H1 (cell line): Measurements from ENCODE around the gene SNX19. TPM values are rescaled to one million over a fixed set of nuclear protein-coding genes. Genes with fewer than 3 reads are reported as not detected.

ENCODE experiments used
- CTCF ChIA-PET: fragments of 300-600 bp; sonication (Branson Sonifier 250); formaldehyde crosslinking; loops from one replicate; lab custom pipeline; 2021; ENCODE audit not compliant: partially characterized antibody; lab: Charles Lee
- POLR2A ChIA-PET: fragments of 300-600 bp; sonication (Branson Sonifier 250); formaldehyde crosslinking; loops from one replicate; lab custom pipeline; 2021; ENCODE audit warnings: inconsistent platforms; ENCODE audit not compliant: partially characterized antibody; lab: Charles Lee
- DNase-seq, 2 experiments: peaks; one replicate each; pipeline versions ENCODE4 v3.0.0 to v3.0.0-alpha.2; 2010 to 2022; ENCODE audit warnings: low spot score in 2 of 2, low read depth in 1 of 2, mixed read lengths in 1 of 2
- FAIRE-seq: peaks from 2 replicates; lab custom pipeline; 2011; peaks lifted over from hg19 to GRCh38; lab: Jason Lieb, UNC
- H2AFZ ChIP-seq: 2 replicates; pipeline ENCODE4 v1.8.1; 2012; ENCODE audit warnings: low read length, inconsistent platforms
- H2AK5ac ChIP-seq: 2 replicates; pipeline ENCODE4 v1.6.1; 2013; ENCODE audit warnings: low read depth, low read length
- H2BK120ac ChIP-seq: replicated peaks from 2 replicates; pipeline ENCODE3; 2013; ENCODE audit warnings: low read depth, low read length, inconsistent platforms
- H2BK12ac ChIP-seq: 2 replicates; pipeline ENCODE4 v1.6.1; 2013; ENCODE audit warnings: low read depth, low read length
- H2BK15ac ChIP-seq: 2 replicates; pipeline ENCODE4 v1.6.1; 2013; ENCODE audit warnings: low read length
- H2BK20ac ChIP-seq: 2 replicates; pipeline ENCODE4 v1.6.1; 2013; ENCODE audit warnings: low read length
- H2BK5ac ChIP-seq: 2 replicates; pipeline ENCODE4 v1.6.1; 2013; ENCODE audit warnings: low read depth, low read length
- H3K14ac ChIP-seq: 2 replicates; pipeline ENCODE4 v1.6.1; 2013; ENCODE audit warnings: inconsistent platforms; ENCODE audit not compliant: insufficient read length
- H3K18ac ChIP-seq: 2 replicates; pipeline ENCODE4 v1.6.1; 2013; ENCODE audit warnings: low read length; ENCODE audit errors: extremely low read depth
- H3K23ac ChIP-seq: 2 replicates; pipeline ENCODE4 v1.6.1; 2013; ENCODE audit warnings: inconsistent platforms; ENCODE audit not compliant: insufficient read length
- H3K23me2 ChIP-seq: 2 replicates; pipeline ENCODE4 v1.6.1; 2013; ENCODE audit warnings: low read depth, low read length
- H3K27ac ChIP-seq: 2 replicates; pipeline ENCODE4 v1.6.1; 2011; ENCODE audit warnings: low read depth, low read length, inconsistent platforms
- H3K27me3 ChIP-seq, 4 experiments: replicated peaks in 1 of 4; 1 replicate in 1 of 4; 2 replicates in 3 of 4; pipeline versions ENCODE4 v1.6.1 to v1.8.1; 2011 to 2013; ENCODE audit warnings: low read length in 3 of 4, mild to moderate bottlenecking in 3 of 4, inconsistent platforms in 2 of 4, mixed read lengths in 2 of 4, moderate library complexity in 1 of 4; ENCODE audit not compliant: control insufficient read depth in 3 of 4, insufficient read depth in 3 of 4; ENCODE audit errors: extremely low read depth in 1 of 4
- H3K36me3 ChIP-seq, 4 experiments: 2 replicates each; pipeline versions ENCODE4 v1.6.1 to v1.8.1; 2011 to 2013; ENCODE audit warnings: mild to moderate bottlenecking in 4 of 4, low read length in 3 of 4, moderate library complexity in 2 of 4, control low read depth in 1 of 4, inconsistent platforms in 1 of 4; ENCODE audit not compliant: insufficient read depth in 4 of 4, control insufficient read depth in 2 of 4
- H3K4ac ChIP-seq: replicated peaks from 2 replicates; pipeline ENCODE3; 2013; ENCODE audit warnings: low read length, low read depth, mixed read lengths, inconsistent platforms; ENCODE audit not compliant: insufficient read length
- H3K4me1 ChIP-seq, 4 experiments: replicated peaks in 1 of 4; 1 replicate in 1 of 4; 2 replicates in 3 of 4; pipeline versions ENCODE4 v1.6.1 to v1.8.1; 2011 to 2013; ENCODE audit warnings: low read length in 3 of 4, inconsistent platforms in 2 of 4, mixed read lengths in 1 of 4; ENCODE audit not compliant: insufficient read depth in 4 of 4, control insufficient read depth in 3 of 4
- H3K4me2 ChIP-seq, 2 experiments: 2 replicates each; pipeline versions ENCODE4 v1.6.1 to v1.8.1; 2011 to 2013; ENCODE audit warnings: low read depth in 2 of 2, low read length in 2 of 2, control low read depth in 1 of 2, inconsistent platforms in 1 of 2, mild to moderate bottlenecking in 1 of 2; ENCODE audit not compliant: insufficient read depth in 1 of 2
- H3K4me3 ChIP-seq, 4 experiments: fragments of 200-600, 300-600 bp in 1 of 4; sonication (generic), shearing (Covaris generic), sonication (Bioruptor Twin) in 1 of 4; 2 replicates each; pipeline versions ENCODE4 v1.5.1 to v1.8.1; 2011 to 2016; ENCODE audit warnings: low read length in 4 of 4, low read depth in 3 of 4, control low read depth in 2 of 4, inconsistent platforms in 2 of 4, mild to moderate bottlenecking in 2 of 4, mixed read lengths in 1 of 4, moderate library complexity in 1 of 4; ENCODE audit not compliant: insufficient read depth in 2 of 4; ENCODE audit errors: extremely low read depth in 1 of 4
- H3K56ac ChIP-seq: replicated peaks from 2 replicates; pipeline ENCODE3; 2013; ENCODE audit warnings: low read depth, mild to moderate bottlenecking, mixed read lengths, low read length, inconsistent platforms; ENCODE audit not compliant: insufficient read length
- H3K79me1 ChIP-seq: 2 replicates; pipeline ENCODE4 v1.6.1; 2013; ENCODE audit warnings: low read depth, low read length, control low read depth
- H3K79me2 ChIP-seq, 2 experiments: 2 replicates each; pipeline versions ENCODE4 v1.6.1 to v1.8.1; 2012 to 2013; ENCODE audit warnings: low read length in 2 of 2, mild to moderate bottlenecking in 2 of 2, inconsistent platforms in 1 of 2; ENCODE audit not compliant: insufficient read depth in 2 of 2, control insufficient read depth in 1 of 2
- H3K9ac ChIP-seq, 4 experiments: replicated peaks in 1 of 4; 1 replicate in 1 of 4; 2 replicates in 3 of 4; pipeline versions ENCODE4 v1.6.1 to v1.8.1; 2011 to 2013; ENCODE audit warnings: low read depth in 3 of 4, low read length in 3 of 4, control low read depth in 2 of 4, mild to moderate bottlenecking in 2 of 4, moderate library complexity in 2 of 4, inconsistent platforms in 1 of 4; ENCODE audit errors: extremely low read depth in 1 of 4
- H3K9me3 ChIP-seq, 2 experiments: 2 replicates each; pipeline versions ENCODE4 v1.6.1 to v1.8.1; 2012 to 2013; ENCODE audit warnings: mild to moderate bottlenecking in 2 of 2, moderate library complexity in 2 of 2, control low read depth in 1 of 2, inconsistent platforms in 1 of 2, low read depth in 1 of 2, low read length in 1 of 2, mixed read lengths in 1 of 2; ENCODE audit not compliant: insufficient read depth in 2 of 2
- H4K20me1 ChIP-seq, 2 experiments: replicated peaks in 1 of 2; 2 replicates each; pipeline versions ENCODE3 to v1.8.1; 2011 to 2013; ENCODE audit warnings: inconsistent platforms in 2 of 2, low read length in 2 of 2, mild to moderate bottlenecking in 1 of 2; ENCODE audit not compliant: insufficient read depth in 2 of 2, control insufficient read depth in 1 of 2
- H4K5ac ChIP-seq: 2 replicates; pipeline ENCODE4 v1.6.1; 2013; ENCODE audit warnings: low read length, low read depth, mixed read lengths, inconsistent platforms; ENCODE audit not compliant: insufficient read length
- H4K8ac ChIP-seq: 2 replicates; pipeline ENCODE4 v1.8.0; 2013; ENCODE audit warnings: mild to moderate bottlenecking, moderate library complexity, low read length, inconsistent platforms; ENCODE audit not compliant: insufficient read depth; ENCODE audit errors: extremely low read depth
- H4K91ac ChIP-seq: replicated peaks from 2 replicates; pipeline ENCODE3; 2013; ENCODE audit warnings: low read length, mixed read lengths, inconsistent platforms; ENCODE audit not compliant: insufficient read length
- CBX5 ChIP-seq: fragments of 300-800, 300-1000 bp; sonication (generic); IDR thresholded peaks from 2 replicates; pipeline ENCODE4 v1.7.1; 2016; ENCODE audit warnings: antibody characterized with exemption, low read length, low read depth
- CREB1 ChIP-seq: IDR thresholded peaks from 2 replicates; pipeline ENCODE4 v1.6.1; 2012; ENCODE audit warnings: inconsistent platforms
- HDAC6 ChIP-seq: IDR thresholded peaks from one replicate; pipeline ENCODE4 v1.7.1; 2012; ENCODE audit warnings: low read depth, mild to moderate bottlenecking, inconsistent platforms, low read length, moderate library complexity
- JUN ChIP-seq: IDR thresholded peaks from 2 replicates; pipeline ENCODE4 v1.6.1; 2011; ENCODE audit warnings: low read depth, mild to moderate bottlenecking, improper control_type of control experiment, low read length
- JUND ChIP-seq: IDR thresholded peaks from 2 replicates; pipeline ENCODE4 v1.6.1; 2011; ENCODE audit warnings: mild to moderate bottlenecking, improper control_type of control experiment, low read length
- KDM5A ChIP-seq: fragments of 200-600 bp; IDR thresholded peaks from 2 replicates; pipeline ENCODE4 v1.7.1; 2012; ENCODE audit warnings: mild to moderate bottlenecking, low read length, inconsistent platforms, mixed read lengths
- PHF8 ChIP-seq: fragments of 200-600 bp; sonication (generic); conservative IDR thresholded peaks from 2 replicates; pipeline ENCODE4 v1.7.1; 2012; ENCODE audit warnings: low read depth, mild to moderate bottlenecking, inconsistent platforms, low read length, moderate library complexity
- SAP30 ChIP-seq: fragments of 300-600 bp; sonication (generic); IDR thresholded peaks from 2 replicates; pipeline ENCODE4 v1.7.1; 2012; ENCODE audit warnings: low read length, moderate library complexity, mild to moderate bottlenecking, inconsistent platforms; ENCODE audit not compliant: insufficient read depth, insufficient replicate concordance
- SIN3A ChIP-seq, 2 experiments: IDR thresholded peaks in 1 of 2; conservative IDR thresholded peaks in 1 of 2; 2 replicates each; pipeline ENCODE4 v1.6.1; 2011 to 2012; ENCODE audit warnings: low read length in 2 of 2, improper control_type of control experiment in 1 of 2, low read depth in 1 of 2, mild to moderate bottlenecking in 1 of 2
- SP1 ChIP-seq: IDR thresholded peaks from 2 replicates; pipeline ENCODE4 v1.6.1; 2011; ENCODE audit warnings: low read depth, low read length
- SP4 ChIP-seq: IDR thresholded peaks from 2 replicates; pipeline ENCODE4 v1.6.1; 2012; ENCODE audit warnings: low read length, inconsistent platforms
- YY1 ChIP-seq: IDR thresholded peaks from 2 replicates; pipeline ENCODE4 v1.6.1; 2011; ENCODE audit warnings: low read depth, mild to moderate bottlenecking, low read length
- WGBS, 2 experiments: shearing (Covaris generic) in 1 of 2; methylation state at CpG; one replicate each; pipeline versions ENCODE4 v1.1.6 to v1.1.7; 2013 to 2015; ENCODE audit warnings: low lambda C conversion rate in 2 of 2, mixed read lengths in 2 of 2, inconsistent platforms in 1 of 2, low coverage in 1 of 2, missing lambda C conversion rate in 1 of 2; ENCODE audit not compliant: insufficient replicate concordance in 2 of 2, insufficient coverage in 1 of 2, insufficient read length in 1 of 2; ENCODE audit errors: extremely low coverage in 1 of 2, missing lambda C conversion rate in 1 of 2; 5-methylcytosine and 5-hydroxymethylcytosine counted together
- polyA plus RNA-seq, 7 experiments: library from polyadenylated mRNA; depleted of rRNA in 3 of 7; stranded (reverse) in 5 of 7; unstranded in 2 of 7; fragments of >200 nt in 5 of 7; fragments of 200-250 nt in 2 of 7; gene quantifications; 1 replicate in 5 of 7; 2 replicates in 1 of 7; 4 replicates in 1 of 7; pipeline versions ENCODE4 v1.2.1 to v1.2.3, GENCODE V29; 2011 to 2013; ENCODE audit warnings: missing spikeins in 2 of 7, mixed read lengths in 2 of 7
- total RNA-seq: library from RNA; stranded (reverse); fragmentation: NEBNext Ultra II Directional; extraction: Animal tissue kit (Norgen Biotek cat#: 25700); gene quantifications from 2 replicates; pipeline ENCODE4 v1.2.1, GENCODE V29; 2021

The SNX19 gene
- total and polyA plus RNA-seq, 2 of the 8 experiments (the other 6 are each of a cell fraction or from before 2014, with no cell fraction given), result 15.0 to 25.2 TPM

- no peak overlapping the region for H3K56ac ChIP-seq
- no peak overlapping the region for H4K5ac ChIP-seq
- no peak overlapping the region for H3K4me2 ChIP-seq
- no peak overlapping the region for H3K4me3 ChIP-seq
- FAIRE-seq (no peak), DNase-seq (no peak)
- no peak overlapping the region for H2BK5ac ChIP-seq
- WGBS, 2 experiments, result 91% methylated on average over 6 of the region's 6 CpGs; no CpG with 5 or more reads in 1 of the 2 experiments
- peaks cover 13 to 54% (median 30%) of the 10 kb centered on the region in 4 experiments for H3K36me3 ChIP-seq
- no peak overlapping the region for H3K9ac ChIP-seq
- no peak overlapping the region for H4K91ac ChIP-seq
- H3K27me3 ChIP-seq, result no peaks in the 10 kb centered on the region
- H3K23me2 ChIP-seq, result no peaks in the 10 kb centered on the region
- H2BK120ac ChIP-seq, result no peak overlapping the region
- ChIA-PET CTCF (interaction anchor here (0.7 to 4.8 kb wide), 8 partner anchors 10 to 665 kb away, joined by 3 to 21 read pairs (median 3); no protein-coding TSS in a partner anchor), POLR2A (interaction anchor here (0.5 to 1.3 kb wide), 3 partner anchors 9 to 133 kb away, joined by 3 to 4 read pairs (median 3); no protein-coding TSS in a partner anchor)
- no peak overlapping the region for H2AFZ ChIP-seq
- H3K23ac ChIP-seq, result no peak overlapping the region
- no peaks in the 10 kb centered on the region for H4K20me1 ChIP-seq
- H2AK5ac ChIP-seq, result no peak overlapping the region
- no peaks in the 10 kb centered on the region for H3K79me1 ChIP-seq
- H4K8ac ChIP-seq, result no peak overlapping the region
- H3K4me1 ChIP-seq, result no peaks in the 10 kb centered on the region
- no peak overlapping the region for H2BK12ac ChIP-seq
- no peak overlapping the region for H2BK15ac ChIP-seq
- no peak overlapping the region for H3K18ac ChIP-seq
- no peak overlapping the region for H3K14ac ChIP-seq
- no peaks in the 10 kb centered on the region for H3K79me2 ChIP-seq
- no peak overlapping the region for H2BK20ac ChIP-seq
- H3K4ac ChIP-seq, result no peak overlapping the region
- H3K9me3 ChIP-seq, result no peaks in the 10 kb centered on the region
- no peak overlapping the region for H3K27ac ChIP-seq
- TF ChIP-seq YY1 (no peak), JUND (no peak), SIN3A (conservative IDR thresholded peaks at IDR 0.05 in 1 of 2, IDR thresholded peaks at IDR 0.05 in 1 of 2; ENCODE audit: low read depth in 1 of 2, low read length in 2 of 2) (no peak), SP1 (no peak), PHF8 (no peak), CREB1 (no peak), JUN (no peak), SP4 (no peak), CBX5 (no peak), HDAC6 (no peak), SAP30 (no peak), KDM5A (no peak)
Observed at GRCh38 chr11:130876931-130877915, 39.1 kb downstream of the SNX19 start.
